Hematopoietic multipotent progenitor cell treated with erythropoietin and hydrocortisone succinate and interleukin-3 and kit ligand, for 15 days (in vitro differentiated cells): ENCODE results near the gene CPED1.
"Not testable (repeated sequence)": the region's sequence is repeated elsewhere in the genome, so short reads cannot be mapped to it uniquely, and the experiment has no call there.

Source experiments
- DNase-seq: peaks from one replicate; pipeline ENCODE4 v3.0.0-alpha.2; 2015; ENCODE audit warnings: low spot score

Gene CPED1

GRCh38 chr7:121187222-121187621, 198.7 kb downstream of the CPED1 start:
- DNase-seq = no peak

GRCh38 chr7:121187676-121188075, 199.2 kb downstream of the CPED1 start:
- no peak for DNase-seq

DNA sequence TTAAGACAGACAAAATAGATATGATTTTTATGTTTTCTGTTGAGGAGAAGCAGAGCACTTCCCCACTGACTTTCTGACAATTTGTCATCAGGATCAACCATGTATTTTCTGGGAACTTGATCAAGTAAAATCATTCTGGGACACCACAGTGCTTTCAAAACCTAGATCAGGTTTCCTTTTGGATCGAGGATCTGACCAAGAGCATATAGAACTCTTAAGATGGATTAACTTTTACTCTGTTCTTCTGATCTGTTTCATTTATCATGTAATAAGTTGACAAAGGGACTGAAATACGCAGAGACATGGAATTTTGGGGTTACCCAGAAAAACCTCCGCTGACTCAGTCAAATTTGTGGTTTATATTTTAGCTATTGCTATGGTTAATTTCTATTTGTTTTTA, 204.3 kb downstream of the CPED1 start:
- DNase-seq = no peak

DNA sequence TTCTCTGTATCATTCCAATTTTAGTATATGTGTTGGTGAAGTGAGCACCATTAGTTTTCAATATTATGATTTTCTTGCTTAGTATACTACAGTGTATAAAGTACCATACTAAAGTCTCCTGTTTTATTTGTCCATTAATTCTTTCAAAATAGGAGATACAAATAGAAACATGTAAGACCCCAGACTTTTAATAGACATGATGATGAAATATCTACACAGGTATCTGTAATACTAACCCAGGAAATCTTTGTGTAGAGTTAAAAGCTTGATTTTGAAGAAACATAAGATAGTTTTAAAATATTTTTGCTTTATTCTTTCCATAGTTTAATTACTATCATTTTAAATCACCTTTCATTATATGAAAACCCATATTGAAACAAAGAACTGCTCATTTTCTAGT, 206.5 kb downstream of the CPED1 start:
- no peak for DNase-seq

DNA sequence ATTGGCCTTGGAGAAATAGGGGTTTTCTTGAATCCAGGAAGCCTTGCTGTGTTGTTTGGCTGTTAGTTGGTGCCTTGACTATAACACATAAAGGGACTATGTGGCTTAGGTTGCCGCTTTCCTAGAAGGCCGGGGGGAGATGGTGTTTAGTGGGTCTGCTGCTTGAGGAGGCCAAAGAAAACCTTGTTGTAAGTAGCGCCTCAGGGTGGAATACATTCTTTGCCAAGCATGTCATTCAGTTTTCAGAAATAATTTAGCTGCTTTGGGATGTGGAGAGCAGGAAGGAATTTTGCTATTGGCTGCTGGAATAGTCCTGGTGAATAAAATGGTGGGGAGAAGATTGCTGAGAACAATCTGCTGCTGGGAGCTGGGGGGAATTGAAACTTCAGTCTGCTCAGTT, 207.4 kb downstream of the CPED1 start:
- DNase-seq = no peak

GRCh38 chr7:121196286-121196685, 207.8 kb downstream of the CPED1 start:
- DNase-seq = no peak

DNA sequence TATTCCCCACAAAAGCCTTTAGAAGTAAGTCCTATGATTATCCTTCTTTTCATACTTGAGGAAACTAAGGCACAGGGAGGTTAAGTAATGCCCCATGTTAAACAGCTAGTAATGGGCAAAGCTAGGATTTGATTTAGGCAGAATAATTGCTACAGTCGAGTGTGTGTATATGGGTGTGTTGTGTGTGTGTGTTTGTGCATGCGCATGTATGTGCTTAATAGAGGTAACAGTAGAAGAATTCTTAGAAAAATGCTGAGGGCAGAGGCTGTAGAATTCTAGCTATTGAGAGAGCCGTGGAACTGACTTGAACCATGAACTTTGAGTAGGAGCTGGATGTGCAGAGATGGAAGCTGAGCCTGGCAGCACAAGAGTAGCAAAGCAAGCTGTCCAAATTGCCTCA, 208.9 kb downstream of the CPED1 start:
- DNase-seq = no peak

DNA sequence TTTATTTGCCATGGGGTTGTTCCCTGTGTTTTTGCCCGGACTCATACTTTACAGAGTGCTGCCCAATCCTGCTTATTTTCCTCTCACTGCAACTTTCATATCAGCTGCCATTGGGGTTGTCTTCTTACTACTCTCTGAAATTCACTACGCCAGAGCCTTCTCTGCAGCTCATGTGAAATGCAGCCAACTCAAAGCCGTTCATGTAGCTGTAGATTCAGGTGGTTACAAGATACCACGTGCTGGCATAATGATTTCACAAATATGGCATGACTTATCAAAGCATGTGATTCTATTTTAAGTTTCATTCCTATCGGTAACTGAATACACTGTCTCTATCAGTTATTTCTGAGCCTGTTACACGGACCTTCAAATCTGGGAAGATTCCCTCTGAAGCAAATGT, 210.0 kb downstream of the CPED1 start:
- DNase-seq = no peak

GRCh38 chr7:121202125-121202524, 213.6 kb downstream of the CPED1 start:
- no peak for DNase-seq

- DNase-seq = no peak
These were observed 214.3 kb downstream of the CPED1 start for GRCh38 chr7:121202834-121203233.

DNA sequence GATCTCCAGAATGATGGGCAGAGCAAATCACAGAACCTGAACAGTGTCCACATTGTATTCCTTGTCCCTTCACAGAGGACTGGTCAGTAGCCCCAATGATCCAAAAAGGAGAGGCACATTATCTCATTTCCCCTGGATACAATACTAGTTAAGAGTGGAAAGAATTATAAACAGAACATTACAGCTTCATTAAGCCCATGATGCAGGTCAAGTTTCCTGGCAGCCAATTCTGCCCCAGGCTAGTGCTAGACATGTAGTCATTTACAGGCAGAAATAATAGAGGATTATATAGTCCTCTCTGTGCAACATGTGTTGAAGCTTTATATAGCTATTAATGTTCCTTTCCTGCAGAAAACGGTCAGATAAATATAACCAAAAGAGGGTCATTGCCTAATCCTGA, 216.0 kb downstream of the CPED1 start:
- DNase-seq = no peak

DNA sequence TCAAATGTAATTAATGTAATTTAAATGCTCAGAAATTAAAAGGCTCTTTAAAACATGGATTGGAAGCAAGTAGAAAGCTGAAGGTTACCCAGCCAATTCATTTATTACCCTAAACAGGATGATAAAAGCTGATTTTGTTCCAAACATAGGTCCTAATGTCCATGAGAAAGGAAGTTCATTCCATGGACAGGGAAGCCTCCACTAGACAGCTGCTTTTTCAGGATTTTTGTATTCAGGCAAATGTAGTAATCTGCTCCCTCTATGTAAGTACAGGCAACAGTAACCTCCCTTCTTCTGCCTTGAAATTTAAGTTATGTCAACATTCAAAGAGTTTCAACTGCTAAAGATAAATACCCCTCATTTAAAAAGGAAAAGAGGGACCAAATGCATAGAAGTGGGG, 217.3 kb downstream of the CPED1 start:
- DNase-seq = no peak

DNA sequence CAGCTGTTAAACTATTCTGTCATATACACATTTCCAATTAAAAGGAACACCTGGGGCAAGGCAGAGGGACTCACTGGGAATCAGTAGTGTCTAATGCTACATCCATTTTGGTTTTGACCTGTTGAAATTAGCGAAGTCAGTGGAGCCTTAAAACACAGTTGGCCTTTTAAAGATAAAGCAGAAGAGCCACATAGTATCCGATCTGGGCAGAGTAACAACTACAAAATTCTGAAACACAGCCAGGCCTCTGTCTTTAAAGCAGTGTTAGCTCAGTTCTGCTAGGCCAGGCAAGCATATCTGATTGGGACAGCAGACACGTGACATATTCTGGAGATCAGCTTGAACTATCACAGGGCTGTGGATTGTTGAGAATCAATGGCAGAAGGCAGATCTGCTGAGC, 222.7 kb downstream of the CPED1 start:
- DNase-seq = no peak

DNA sequence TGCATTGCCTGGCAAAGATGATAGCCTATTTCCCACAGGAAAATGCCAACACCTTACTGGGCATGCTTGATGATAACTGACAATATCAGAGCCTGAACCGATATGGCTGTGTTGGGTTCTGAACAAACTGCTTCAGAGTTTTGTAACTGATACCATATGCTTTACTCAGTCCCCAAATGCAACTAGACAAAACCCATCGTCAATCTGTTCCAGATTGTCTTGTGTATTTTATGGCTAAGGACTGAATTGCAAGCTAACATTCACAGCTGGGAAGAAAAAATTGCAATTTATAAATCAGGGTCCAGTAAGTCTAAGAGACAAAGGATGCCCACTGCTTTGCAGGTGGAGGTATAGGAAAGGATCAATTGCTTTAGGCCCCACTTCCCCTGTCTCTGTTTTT, 223.5 kb downstream of the CPED1 start:
- DNase-seq = no peak

- DNase-seq = no peak
These were observed 226.1 kb downstream of the CPED1 start for GRCh38 chr7:121214657-121215056.

GRCh38 chr7:121219026-121219425, 230.5 kb downstream of the CPED1 start:
- no peak for DNase-seq

GRCh38 chr7:121221108-121221507, 232.6 kb downstream of the CPED1 start:
- not testable (repeated sequence) for DNase-seq

- DNase-seq = no peak
These were observed 240.3 kb downstream of the CPED1 start for GRCh38 chr7:121228779-121229178.

- no peak for DNase-seq
These were observed 246.7 kb downstream of the CPED1 start for GRCh38 chr7:121235201-121235600.

- DNase-seq = no peak
These were observed 249.1 kb downstream of the CPED1 start for GRCh38 chr7:121237601-121238000.

GRCh38 chr7:121244120-121244870, 255.8 kb downstream of the CPED1 start:
- DNase-seq = no peak

DNA sequence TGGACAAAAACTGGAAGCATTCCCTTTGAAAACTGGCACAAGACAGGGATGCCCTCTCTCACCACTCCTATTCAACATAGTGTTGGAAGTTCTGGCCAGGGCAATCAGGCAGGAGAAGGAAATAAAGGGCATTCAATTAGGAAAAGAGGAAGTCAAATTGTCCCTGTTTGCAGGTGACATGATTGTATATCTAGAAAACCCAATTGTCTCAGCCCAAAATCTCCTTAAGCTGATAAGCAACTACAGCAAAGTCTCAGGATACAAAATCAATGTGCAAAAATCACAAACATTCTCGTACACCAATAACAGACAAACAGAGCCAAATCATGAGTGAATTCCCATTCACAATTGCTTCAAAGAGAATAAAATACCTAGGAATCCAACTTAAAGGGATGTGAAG, 262.9 kb downstream of the CPED1 start:
- DNase-seq = not testable (repeated sequence)

DNA sequence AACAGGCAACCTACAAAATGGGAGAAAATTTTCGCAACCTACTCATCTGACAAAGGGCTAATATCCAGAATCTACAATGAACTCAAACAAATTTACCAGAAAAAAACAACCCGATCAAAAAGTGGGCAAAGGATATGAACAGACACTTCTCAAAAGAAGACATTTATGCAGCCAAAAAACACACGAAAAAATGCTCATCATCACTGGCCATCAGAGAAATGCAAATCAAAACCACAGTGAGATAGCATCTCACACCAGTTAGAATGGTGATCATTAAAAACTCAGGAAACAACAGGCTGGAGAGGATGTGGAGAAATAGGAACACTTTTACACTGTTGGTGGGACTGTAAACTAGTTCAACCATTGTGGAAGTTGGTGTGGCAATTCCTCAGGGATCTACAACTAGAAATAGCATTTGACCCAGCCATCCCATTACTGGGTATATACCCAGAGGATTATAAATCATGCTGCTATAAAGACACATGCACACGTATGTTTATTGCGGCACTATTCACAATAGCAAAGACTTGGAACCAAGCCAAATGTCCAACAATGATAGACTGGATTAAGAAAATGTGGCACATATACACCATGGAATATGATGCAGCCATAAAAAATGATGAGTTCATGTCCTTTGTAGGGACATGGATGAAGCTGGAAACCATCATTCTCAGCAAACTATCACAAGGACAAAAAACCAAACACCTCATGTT, 264.2 kb downstream of the CPED1 start:
- DNase-seq = not testable (repeated sequence)

DNA sequence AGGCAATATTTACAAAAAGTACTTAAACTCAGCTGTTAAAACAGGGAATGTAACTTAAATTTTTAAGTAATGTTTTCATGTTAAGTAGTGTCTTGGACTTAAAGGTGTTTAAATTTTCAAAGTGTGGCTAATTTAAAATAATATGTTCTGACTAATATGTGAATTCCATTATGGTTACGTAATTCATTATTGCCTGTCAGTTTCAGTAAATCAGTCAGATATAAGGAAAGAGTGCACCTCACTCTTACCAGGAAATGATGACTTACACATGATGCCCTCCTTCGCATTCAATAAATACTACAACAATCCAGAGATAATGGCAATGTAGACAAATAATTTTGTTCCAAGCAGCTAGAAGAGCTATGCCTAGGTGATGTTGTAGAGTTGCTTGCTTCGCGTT, 271.3 kb downstream of the CPED1 start:
- no peak for DNase-seq
